ENCODE measurements around the gene DNAL1.

Gene DNAL1

DNA sequence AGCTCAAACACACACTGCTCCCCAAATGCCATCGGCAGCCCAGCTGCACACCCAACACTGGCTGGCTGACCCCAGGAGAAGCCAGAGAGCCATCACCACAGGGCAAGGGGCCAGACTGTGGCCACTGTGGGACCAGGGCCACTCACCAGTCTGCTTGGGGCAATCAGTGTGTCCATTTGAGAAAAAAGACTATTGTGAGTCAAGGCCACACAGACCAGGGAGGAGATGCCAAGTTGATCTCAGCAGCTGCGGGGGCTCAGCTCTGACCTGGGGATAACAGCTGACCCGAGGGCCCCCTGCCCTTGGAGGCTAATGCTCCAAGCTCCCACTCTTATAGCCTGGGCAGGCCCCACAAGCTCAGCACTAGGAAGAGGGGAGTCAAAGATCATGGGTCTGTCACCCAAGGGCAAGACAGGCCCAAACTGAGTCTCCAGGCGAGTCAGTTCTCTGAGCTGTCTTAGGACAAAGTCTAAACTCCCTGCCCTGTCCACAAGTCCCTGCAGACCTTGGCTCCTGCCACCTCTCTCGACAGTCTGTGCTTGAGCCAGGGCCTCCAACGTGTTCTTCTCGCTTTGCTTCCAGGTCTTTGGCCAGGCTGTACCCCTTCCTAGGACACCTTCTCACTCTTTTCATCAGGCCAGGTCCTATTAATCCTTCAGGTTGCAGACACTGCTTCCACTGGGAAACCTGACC lies 99.5 kb downstream of the DNAL1 start:
- no peak for DNase-seq (ENCODE audit: low read depth)

DNA sequence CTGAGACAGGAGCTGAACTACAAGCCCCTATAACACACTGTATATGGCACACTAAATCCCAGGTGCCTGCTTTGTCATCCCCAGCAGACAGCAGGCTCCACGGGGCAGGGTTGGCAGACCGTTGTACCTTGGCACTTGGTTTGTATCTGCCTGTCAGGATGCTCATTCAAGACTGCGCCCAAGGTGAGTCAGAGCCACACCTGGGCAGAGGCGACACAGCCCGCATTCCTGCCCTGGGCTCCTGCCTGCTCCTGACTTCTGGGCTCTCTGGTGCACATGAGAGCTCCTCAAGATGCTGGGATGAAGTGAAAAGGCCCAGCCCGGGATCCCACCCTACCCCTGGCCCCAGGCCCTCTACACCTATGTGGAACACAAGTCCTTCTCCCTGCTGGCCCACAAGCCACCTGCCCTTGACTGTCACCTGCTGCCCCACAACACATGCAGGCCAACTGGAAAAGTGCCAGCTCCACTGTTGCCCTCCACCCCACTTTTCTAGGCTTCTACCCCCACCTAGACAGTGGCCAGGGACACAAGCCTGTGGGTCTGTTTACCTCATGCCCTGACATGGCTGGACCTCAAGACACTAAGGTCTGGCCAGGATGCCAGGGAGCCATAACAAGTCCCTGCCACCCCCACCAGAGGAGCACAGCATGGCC lies 100.2 kb downstream of the DNAL1 start:
- no peak for DNase-seq (ENCODE audit: low read depth)

GRCh38 chr14:73745571-73746519 lies 101.1 kb downstream of the DNAL1 start:
- no peak for DNase-seq (ENCODE audit: low read depth)

- no peak for DNase-seq (ENCODE audit: low read depth)
Measured at GRCh38 chr14:73746520-73747378, 102.0 kb downstream of the DNAL1 start.

GRCh38 chr14:73747379-73748211 lies 102.8 kb downstream of the DNAL1 start:
- DNase-seq (ENCODE audit: low read depth) = no peak

DNA sequence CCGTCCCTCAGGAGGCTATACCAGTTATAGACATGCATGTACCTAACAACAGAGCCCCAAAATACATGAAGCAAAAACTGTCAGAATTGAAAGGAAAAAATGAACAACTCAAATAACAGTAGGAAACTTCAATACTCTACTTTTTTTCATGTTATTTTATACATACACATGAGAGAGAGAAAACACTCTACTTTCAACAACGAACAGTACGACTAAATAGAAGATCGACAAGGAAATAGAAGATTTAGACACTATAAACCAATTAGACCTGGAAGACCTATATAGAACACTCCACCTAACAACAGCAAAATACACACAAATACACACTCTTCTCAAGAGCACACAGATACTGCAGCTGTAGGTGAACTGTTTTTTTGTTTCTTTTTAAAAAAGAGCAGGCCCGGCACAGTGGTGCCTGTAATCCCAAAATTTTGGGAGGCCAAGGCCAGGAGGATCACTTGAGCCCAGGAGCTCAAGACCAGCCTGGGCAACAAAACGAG lies 104.1 kb downstream of the DNAL1 start:
- DNase-seq (ENCODE audit: low read depth) = no peak

GRCh38 chr14:73749706-73750530 lies 105.1 kb downstream of the DNAL1 start:
- DNase-seq (ENCODE audit: low read depth) = no peak

DNA sequence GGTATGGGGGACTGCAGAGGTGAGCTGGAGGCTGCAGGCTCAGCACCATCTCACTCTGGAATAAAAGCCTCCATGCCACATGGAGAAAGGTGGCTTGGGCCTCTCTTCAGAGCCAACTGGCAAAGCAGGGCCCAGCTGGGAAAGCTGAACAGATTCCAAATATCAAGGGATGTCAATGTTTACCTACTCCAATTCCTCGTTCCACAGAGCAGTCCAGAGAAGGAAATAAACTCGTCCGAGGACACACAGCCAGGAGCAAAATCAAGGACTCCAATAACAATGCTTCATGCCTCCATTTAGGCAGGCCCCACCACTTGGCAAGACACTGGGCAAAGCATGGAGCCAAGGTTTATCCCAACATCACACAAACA lies 105.7 kb downstream of the DNAL1 start:
- DNase-seq (ENCODE audit: low read depth) = no peak

DNA sequence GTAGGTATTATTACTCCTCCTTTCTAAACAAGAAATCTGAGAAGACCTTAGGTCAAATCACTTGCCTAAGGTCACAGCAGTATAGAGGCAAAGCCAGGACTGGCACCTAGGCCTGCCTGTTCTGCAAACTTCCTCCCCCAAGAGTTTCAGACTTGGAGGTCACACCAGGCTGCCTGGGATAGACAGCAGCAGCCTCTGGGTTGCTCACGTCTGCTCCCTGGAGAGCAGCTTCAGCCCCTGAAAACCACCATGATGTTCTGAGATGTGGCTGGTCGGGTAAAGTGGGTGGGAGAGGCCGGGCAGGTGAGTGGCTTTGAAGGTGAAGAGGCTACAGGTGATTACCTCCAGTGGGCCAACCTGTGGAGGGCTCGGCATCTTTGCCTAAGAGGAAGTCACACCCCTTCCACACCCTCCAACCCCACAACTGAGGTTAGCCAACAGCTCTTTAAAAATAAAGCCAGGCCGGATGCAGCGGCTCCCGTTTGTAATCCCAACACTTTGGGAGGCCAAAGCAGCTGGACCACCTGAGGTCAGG lies 106.4 kb downstream of the DNAL1 start:
- DNase-seq (ENCODE audit: low read depth) = no peak

- DNase-seq (ENCODE audit: low read depth) = no peak
Measured at GRCh38 chr14:73752297-73752992, 107.7 kb downstream of the DNAL1 start.

Data from stimulated activated CD8-positive, alpha-beta memory T cell treated with anti-CD3 and anti-CD28 coated beads, Interleukin-15, amount 100 ng/mL, for 24 hours (primary cell).